Measurements from ENCODE around the gene TSPAN14. TPM values are rescaled to one million over a fixed set of nuclear protein-coding genes. Genes with fewer than 3 reads are reported as not detected.
"Not testable (repeated sequence)": the region's sequence is repeated elsewhere in the genome, so short reads cannot be mapped to it uniquely, and the experiment has no call there.

The TSPAN14 gene
- total RNA-seq, 2 donors from 2014 or later: 121 to 123 TPM

GRCh38 chr10:80476685-80477084 lies 22.6 kb downstream of the TSPAN14 start:
- peaks cover 12% of the 10 kb centered on the region for H3K9me3 ChIP-seq (ENCODE audit: control insufficient read depth, low read length)
- Mint-ChIP-seq H3K27me3 (ENCODE audit: insufficient read depth) (no peaks in the 10 kb centered on the region), H3K4me1 (peaks cover 20% of the 10 kb centered on the region), H3K9me3 (peaks cover 8% of the 10 kb centered on the region), H3K36me3 (ENCODE audit: low read depth) (peaks cover 45% of the 10 kb centered on the region), H3K4me3 (no peak overlapping the region), H3K27ac (no peak overlapping the region)
- no peak overlapping the region for H3K27ac ChIP-seq (ENCODE audit: low read depth, low read length)
- H3K27me3 ChIP-seq (ENCODE audit: control insufficient read depth, insufficient read depth, low read length, poor library complexity, severe bottlenecking): no peaks in the 10 kb centered on the region
- peaks cover 15% of the 10 kb centered on the region for H3K4me1 ChIP-seq (ENCODE audit: control insufficient read depth, insufficient read depth, low read length)
- 90 to 100% methylated on average over 1 of the region's 1 CpG for WGBS, 2 experiments (ENCODE audit: insufficient coverage in 1 of 2, insufficient read length in 1 of 2)
- no peak overlapping the region for H3K9ac ChIP-seq (ENCODE audit: extremely low read depth, low read length, poor library complexity, severe bottlenecking)
- no peak for DNase-seq
- H3K36me3 ChIP-seq (ENCODE audit: control insufficient read depth, insufficient read depth, low read length): peaks cover 31% of the 10 kb centered on the region
- no peak overlapping the region for H3K4me3 ChIP-seq (ENCODE audit: low read length)
- no peak for TF ChIP-seq CTCF (conservative IDR thresholded peaks at IDR 0.05)

- WGBS, 2 experiments (ENCODE audit: insufficient coverage in 1 of 2, insufficient read length in 1 of 2): 93 to 100% methylated on average over 1 to 2 of the region's 2 CpGs
Observed at GRCh38 chr10:80477813-80478212, 23.7 kb downstream of the TSPAN14 start.

GRCh38 chr10:80480373-80480772 lies 26.3 kb downstream of the TSPAN14 start:
- not testable (repeated sequence) for H3K4me3 ChIP-seq (ENCODE audit: low read length); H3K27me3 ChIP-seq (ENCODE audit: control insufficient read depth, insufficient read depth, low read length, poor library complexity, severe bottlenecking); H3K27ac Mint-ChIP-seq; H3K4me1 ChIP-seq (ENCODE audit: control insufficient read depth, insufficient read depth, low read length); H3K27me3 Mint-ChIP-seq (ENCODE audit: insufficient read depth); H3K9ac ChIP-seq (ENCODE audit: extremely low read depth, low read length, poor library complexity, severe bottlenecking); H3K9me3 Mint-ChIP-seq; DNase-seq; H3K4me3 Mint-ChIP-seq; H3K27ac ChIP-seq (ENCODE audit: low read depth, low read length)
- H3K9me3 ChIP-seq (ENCODE audit: control insufficient read depth, low read length): peaks cover 12% of the 10 kb centered on the region
- peaks cover 18% of the 10 kb centered on the region for H3K4me1 Mint-ChIP-seq
- peaks cover 31% of the 10 kb centered on the region for H3K36me3 ChIP-seq (ENCODE audit: control insufficient read depth, insufficient read depth, low read length)
- peaks cover 36% of the 10 kb centered on the region for H3K36me3 Mint-ChIP-seq (ENCODE audit: low read depth)
- 100% methylated on average over 3 of the region's 6 CpGs; no CpG with 5 or more reads in 1 of the 2 experiments for WGBS, 2 experiments (ENCODE audit: insufficient coverage in 1 of 2, insufficient read length in 1 of 2)

More at GRCh38 chr10:80477813-80478212, 23.7 kb downstream of the TSPAN14 start:
- peaks cover 8% of the 10 kb centered on the region for H3K9me3 Mint-ChIP-seq
- Histone ChIP-seq H3K4me3 (ENCODE audit: low read length) (no peak overlapping the region), H3K9ac (ENCODE audit: extremely low read depth, low read length, poor library complexity, severe bottlenecking) (no peak overlapping the region), H3K27me3 (ENCODE audit: control insufficient read depth, insufficient read depth, low read length, poor library complexity, severe bottlenecking) (no peaks in the 10 kb centered on the region), H3K36me3 (ENCODE audit: control insufficient read depth, insufficient read depth, low read length) (peaks cover 32% of the 10 kb centered on the region), H3K27ac (ENCODE audit: low read depth, low read length) (no peak overlapping the region), H3K9me3 (ENCODE audit: control insufficient read depth, low read length) (peaks cover 12% of the 10 kb centered on the region), H3K4me1 (ENCODE audit: control insufficient read depth, insufficient read depth, low read length) (peaks cover 15% of the 10 kb centered on the region)
- peaks cover 42% of the 10 kb centered on the region for H3K36me3 Mint-ChIP-seq (ENCODE audit: low read depth)
- TF ChIP-seq CTCF (conservative IDR thresholded peaks at IDR 0.05): no peak
- DNase-seq: no peak
- H3K4me3 Mint-ChIP-seq: no peak overlapping the region
- H3K27ac Mint-ChIP-seq: no peak overlapping the region
- H3K27me3 Mint-ChIP-seq (ENCODE audit: insufficient read depth): no peaks in the 10 kb centered on the region
- H3K4me1 Mint-ChIP-seq: peaks cover 19% of the 10 kb centered on the region

GRCh38 chr10:80480852-80481251 lies 26.7 kb downstream of the TSPAN14 start:
- no peak overlapping the region for H3K4me3 Mint-ChIP-seq
- WGBS, 2 experiments (ENCODE audit: insufficient coverage in 1 of 2, insufficient read length in 1 of 2): 93 to 100% methylated on average over 3 to 4 of the region's 5 CpGs
- no peak for TF ChIP-seq CTCF (conservative IDR thresholded peaks at IDR 0.05)

More at GRCh38 chr10:80480852-80481251, 26.7 kb downstream of the TSPAN14 start:
- H3K4me1 Mint-ChIP-seq: peaks cover 23% of the 10 kb centered on the region
- Histone ChIP-seq H3K36me3 (ENCODE audit: control insufficient read depth, insufficient read depth, low read length) (peaks cover 31% of the 10 kb centered on the region), H3K4me3 (ENCODE audit: low read length) (no peak overlapping the region), H3K4me1 (ENCODE audit: control insufficient read depth, insufficient read depth, low read length) (no peaks in the 10 kb centered on the region), H3K27ac (ENCODE audit: low read depth, low read length) (no peak overlapping the region), H3K9ac (ENCODE audit: extremely low read depth, low read length, poor library complexity, severe bottlenecking) (no peak overlapping the region), H3K9me3 (ENCODE audit: control insufficient read depth, low read length) (peaks cover 12% of the 10 kb centered on the region), H3K27me3 (ENCODE audit: control insufficient read depth, insufficient read depth, low read length, poor library complexity, severe bottlenecking) (no peaks in the 10 kb centered on the region)
- peaks cover 36% of the 10 kb centered on the region for H3K36me3 Mint-ChIP-seq (ENCODE audit: low read depth)
- no peaks in the 10 kb centered on the region for H3K27me3 Mint-ChIP-seq (ENCODE audit: insufficient read depth)
- no peak overlapping the region for H3K27ac Mint-ChIP-seq
- peaks cover 8% of the 10 kb centered on the region for H3K9me3 Mint-ChIP-seq
- no peak for DNase-seq
